EH (cell line): ENCODE measurements around the gene PKNOX2.
A peak's percentile ranks its signal among the peaks of the same experiment; 100 is the strongest.

Experiments used
- DNase-seq: peaks from one replicate; pipeline ENCODE4 v3.0.0-alpha.2; 2015; ENCODE audit warnings: low read depth

Gene PKNOX2

GRCh38 chr11:125314276-125315078, 149.9 kb downstream of the PKNOX2 start:
- no peak for DNase-seq

- peak; percentile 13 for DNase-seq
Measured at GRCh38 chr11:125315079-125315740, 150.7 kb downstream of the PKNOX2 start.

GRCh38 chr11:125317416-125317815, 152.9 kb downstream of the PKNOX2 start:
- DNase-seq: no peak

GRCh38 chr11:125319649-125320048, 155.1 kb downstream of the PKNOX2 start:
- DNase-seq: no peak

GRCh38 chr11:125320347-125321076, 156.0 kb downstream of the PKNOX2 start:
- DNase-seq: no peak

GRCh38 chr11:125322289-125322688, 157.7 kb downstream of the PKNOX2 start:
- no peak for DNase-seq

GRCh38 chr11:125325196-125325595, 160.6 kb downstream of the PKNOX2 start:
- no peak for DNase-seq

- DNase-seq: no peak
Measured at GRCh38 chr11:125326126-125326525, 161.6 kb downstream of the PKNOX2 start.

GRCh38 chr11:125327518-125328224, 163.1 kb downstream of the PKNOX2 start:
- DNase-seq: no peak

- DNase-seq: no peak
Measured at GRCh38 chr11:125328225-125328580, 163.7 kb downstream of the PKNOX2 start.

- no peak for DNase-seq
Measured at GRCh38 chr11:125329786-125330185, 165.2 kb downstream of the PKNOX2 start.

- no peak for DNase-seq
Measured at GRCh38 chr11:125330462-125331325, 166.1 kb downstream of the PKNOX2 start.

- DNase-seq: no peak
Measured at GRCh38 chr11:125331357-125332035, 166.9 kb downstream of the PKNOX2 start.

GRCh38 chr11:125332821-125333220, 168.3 kb downstream of the PKNOX2 start:
- no peak for DNase-seq

- no peak for DNase-seq
Measured at GRCh38 chr11:125333354-125334073, 169.0 kb downstream of the PKNOX2 start.

GRCh38 chr11:125335106-125335505, 170.6 kb downstream of the PKNOX2 start:
- no peak for DNase-seq

GRCh38 chr11:125337836-125338834, 173.6 kb downstream of the PKNOX2 start:
- no peak for DNase-seq

GRCh38 chr11:125338886-125339811, 174.6 kb downstream of the PKNOX2 start:
- peak; percentile 22 for DNase-seq
